Activated T-helper 17 cell treated with anti-CD3 and anti-CD28 coated beads, Interleukin-2, amount 50 U/mL, for 72 hours (primary cell): ENCODE measurements around the gene ZBTB49. TPM values are rescaled to one million over a fixed set of nuclear protein-coding genes. Genes with fewer than 3 reads are reported as not detected.

Source experiments
- ATAC-seq: fragments of 150-1000 bp; cut with Tn5 transposase; replicated peaks from 2 replicates; pipeline ENCODE4 v1.10.0; 2021; ENCODE audit warnings: mild to moderate bottlenecking, moderate library complexity
- H3K27ac Mint-ChIP-seq: one replicate; pipeline ENCODE4 v1.8.0; 2022; ENCODE audit warnings: mixed read lengths
- H3K27me3 Mint-ChIP-seq: one replicate; pipeline ENCODE4 v1.8.0; 2022; ENCODE audit warnings: mixed read lengths
- H3K36me3 Mint-ChIP-seq: one replicate; pipeline ENCODE4 v1.8.0; 2022; ENCODE audit warnings: low read depth, mild to moderate bottlenecking, mixed read lengths
- H3K4me1 Mint-ChIP-seq: one replicate; pipeline ENCODE4 v1.8.0; 2022; ENCODE audit warnings: mixed read lengths
- H3K4me3 Mint-ChIP-seq: one replicate; pipeline ENCODE4 v1.8.0; 2022; ENCODE audit warnings: mild to moderate bottlenecking, mixed read lengths
- H3K9me3 Mint-ChIP-seq: one replicate; pipeline ENCODE4 v1.8.0; 2022; ENCODE audit warnings: mixed read lengths
- total RNA-seq, 2 donors: library from RNA; stranded (reverse); gene quantifications; one replicate each; pipeline ENCODE4 v1.2.3, GENCODE V29; 2022

The ZBTB49 gene
- total RNA-seq, 2 donors from 2014 or later = 3.5 to 7.6 TPM

DNA sequence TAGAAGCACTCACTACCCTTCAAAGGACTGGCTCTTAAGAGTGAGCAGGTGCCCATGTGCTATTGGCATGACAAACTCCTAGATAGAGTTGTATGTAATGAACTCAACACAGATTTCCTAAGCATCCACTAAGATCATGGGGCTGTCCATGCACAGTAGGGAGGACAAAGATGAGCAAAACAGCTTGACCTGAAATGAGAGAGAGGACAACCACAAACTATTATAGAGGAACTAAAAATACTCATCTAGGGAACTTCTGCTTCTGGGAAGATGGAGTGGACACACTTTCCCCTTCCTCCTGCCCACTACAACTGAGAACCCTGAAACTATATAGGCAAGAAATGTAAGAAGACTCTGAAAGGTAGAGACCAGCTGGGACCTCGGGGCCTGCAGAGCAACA is 21.3 kb upstream of the ZBTB49 start:
- H3K9me3 Mint-ChIP-seq = no peaks in the 10 kb centered on the region
- peaks cover 10% of the 10 kb centered on the region for H3K4me1 Mint-ChIP-seq
- peaks cover 69% of the 10 kb centered on the region for H3K36me3 Mint-ChIP-seq
- peak overlapping the region; percentile 49 for H3K4me3 Mint-ChIP-seq
- no peaks in the 10 kb centered on the region for H3K27me3 Mint-ChIP-seq
- ATAC-seq = no peak
- H3K27ac Mint-ChIP-seq = peak overlapping the region; percentile 84

DNA sequence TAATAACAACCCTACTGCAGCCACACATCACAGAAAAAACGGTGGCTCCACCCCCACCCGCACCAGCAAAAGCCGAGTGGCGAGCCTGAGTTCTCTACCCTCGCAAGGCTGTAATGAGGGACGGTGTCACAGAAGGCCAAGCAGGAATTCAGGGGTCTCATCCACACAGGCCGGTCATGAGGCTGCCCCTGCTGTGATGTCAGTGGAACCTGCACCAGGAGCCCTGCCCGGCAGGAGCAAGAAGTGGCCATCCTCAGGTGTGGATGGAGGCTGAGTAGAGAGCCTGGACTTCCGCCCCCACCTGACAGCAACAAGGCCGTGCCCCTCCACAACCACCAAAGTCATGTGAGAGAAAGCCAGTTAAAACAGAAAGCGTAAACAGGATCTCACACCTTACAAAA is 20.7 kb upstream of the ZBTB49 start:
- peak overlapping the region; percentile 49 for H3K4me3 Mint-ChIP-seq
- peaks cover 75% of the 10 kb centered on the region for H3K36me3 Mint-ChIP-seq
- H3K27ac Mint-ChIP-seq = peak overlapping the region; percentile 84
- ATAC-seq = peak; percentile 39
- H3K4me1 Mint-ChIP-seq = peaks cover 12% of the 10 kb centered on the region
- H3K27me3 Mint-ChIP-seq = no peaks in the 10 kb centered on the region
- no peaks in the 10 kb centered on the region for H3K9me3 Mint-ChIP-seq

DNA sequence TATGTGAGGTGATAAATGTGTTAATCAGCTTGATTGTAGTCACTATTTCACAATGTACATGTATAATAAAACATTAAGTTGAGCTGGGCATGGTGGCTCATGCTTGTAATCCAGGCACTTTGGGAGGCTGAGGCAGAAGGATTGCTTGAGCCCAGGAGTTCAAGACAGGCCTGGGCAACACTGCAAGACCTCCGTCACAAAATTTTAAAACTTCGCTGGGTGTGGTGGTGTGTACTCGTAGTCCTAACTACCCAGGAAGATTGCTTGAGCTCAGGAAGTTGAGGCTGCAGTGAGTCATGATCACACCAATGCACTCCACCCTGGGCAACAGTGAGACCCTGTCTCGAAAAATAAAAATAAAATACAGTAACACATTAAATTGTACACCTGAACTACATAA is 20.2 kb upstream of the ZBTB49 start:
- Mint-ChIP-seq H3K4me1 (peaks cover 16% of the 10 kb centered on the region), H3K36me3 (peaks cover 80% of the 10 kb centered on the region), H3K27me3 (no peaks in the 10 kb centered on the region), H3K9me3 (no peaks in the 10 kb centered on the region), H3K27ac (peak overlapping the region; percentile 84), H3K4me3 (peak overlapping the region; percentile 49)
- peak; percentile 80 for ATAC-seq

DNA sequence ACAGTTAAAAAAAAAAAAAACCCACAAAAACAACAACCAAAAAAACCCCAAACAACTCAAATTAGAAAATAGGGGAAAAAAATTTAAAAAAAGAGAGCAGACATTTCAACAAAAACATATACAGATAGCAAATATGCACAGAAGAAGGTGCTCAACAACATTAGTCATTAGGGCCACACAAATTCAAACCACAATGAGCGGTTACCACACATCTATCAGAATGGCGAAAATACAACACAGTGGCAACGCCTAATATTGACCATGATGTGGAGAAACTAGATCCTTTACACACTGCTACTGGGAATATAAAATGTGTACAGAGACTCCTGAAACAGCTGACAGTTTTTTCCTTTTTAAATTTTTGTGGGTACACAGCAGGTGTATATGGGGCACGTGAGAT is 19.5 kb upstream of the ZBTB49 start:
- H3K4me1 Mint-ChIP-seq = peaks cover 16% of the 10 kb centered on the region
- no peaks in the 10 kb centered on the region for H3K27me3 Mint-ChIP-seq
- ATAC-seq = peak; percentile 50
- no peak overlapping the region for H3K4me3 Mint-ChIP-seq
- H3K36me3 Mint-ChIP-seq = peaks cover 87% of the 10 kb centered on the region
- no peaks in the 10 kb centered on the region for H3K9me3 Mint-ChIP-seq
- H3K27ac Mint-ChIP-seq = peak overlapping the region; percentile 83

DNA sequence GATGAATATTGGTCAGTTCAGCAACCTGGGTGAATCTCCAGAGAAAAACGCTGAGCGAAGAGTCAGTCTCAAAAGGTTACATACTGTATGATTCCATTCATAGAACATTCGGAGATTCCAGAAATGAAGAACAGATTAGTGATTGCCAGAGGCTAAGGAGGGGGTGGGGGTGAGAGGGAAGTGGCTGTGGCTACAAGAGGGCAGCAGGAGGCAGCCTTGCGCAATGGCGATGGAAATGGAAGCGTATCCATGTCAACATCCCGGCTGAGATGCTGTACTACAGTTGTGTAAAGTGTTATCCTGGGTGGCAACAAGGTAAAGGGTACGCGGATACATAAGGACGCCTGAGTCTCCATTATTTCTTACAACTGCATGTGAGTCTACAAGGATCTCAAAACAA is 18.1 kb upstream of the ZBTB49 start:
- H3K4me3 Mint-ChIP-seq = no peak overlapping the region
- peaks cover 98% of the 10 kb centered on the region for H3K36me3 Mint-ChIP-seq
- H3K27me3 Mint-ChIP-seq = no peaks in the 10 kb centered on the region
- no peak for ATAC-seq
- H3K27ac Mint-ChIP-seq = peak overlapping the region; percentile 13
- peaks cover 16% of the 10 kb centered on the region for H3K4me1 Mint-ChIP-seq
- H3K9me3 Mint-ChIP-seq = no peaks in the 10 kb centered on the region

DNA sequence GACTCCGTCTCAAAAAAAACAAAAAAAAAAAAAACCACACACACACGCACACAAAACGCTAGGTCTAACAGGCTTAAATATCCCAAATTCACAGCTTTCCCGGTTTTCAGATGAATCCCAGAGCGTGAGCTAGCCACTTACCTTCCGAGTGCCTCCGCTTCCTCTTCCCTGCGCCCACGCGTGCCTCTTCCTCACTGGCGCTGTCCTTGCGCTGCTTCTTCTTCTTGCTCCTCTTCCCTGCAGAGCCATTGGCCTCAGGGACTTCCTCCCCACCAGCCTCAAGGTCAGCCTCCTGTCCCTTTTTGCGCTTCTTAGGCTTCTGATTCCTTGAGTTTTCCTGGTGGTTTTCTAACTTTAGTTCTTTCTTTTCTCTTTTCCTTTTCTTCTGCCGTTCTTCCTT is 15.8 kb upstream of the ZBTB49 start:
- Mint-ChIP-seq H3K4me1 (peaks cover 10% of the 10 kb centered on the region), H3K9me3 (no peaks in the 10 kb centered on the region), H3K4me3 (no peak overlapping the region), H3K27ac (no peak overlapping the region), H3K36me3 (peaks cover 100% of the 10 kb centered on the region), H3K27me3 (no peaks in the 10 kb centered on the region)
- no peak for ATAC-seq

DNA sequence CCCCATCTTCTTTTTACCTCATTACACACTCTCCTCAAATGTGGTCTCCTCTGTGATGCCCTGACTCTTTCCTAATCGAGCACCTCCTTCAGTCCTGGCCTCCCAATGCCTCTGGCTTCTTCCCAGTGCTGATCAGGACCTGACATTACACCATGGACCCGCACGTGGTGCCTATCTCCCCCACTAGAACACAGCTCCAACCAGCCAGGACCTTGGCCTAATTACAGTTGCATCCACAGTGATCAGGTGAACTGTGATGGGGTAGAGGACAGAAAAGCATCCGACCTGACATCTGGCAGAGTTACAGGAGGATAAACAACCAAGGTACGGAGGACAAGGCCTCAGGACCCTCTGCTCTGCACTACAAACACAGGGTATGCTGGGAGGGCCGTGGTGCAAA is 12.5 kb upstream of the ZBTB49 start:
- no peak overlapping the region for H3K4me3 Mint-ChIP-seq
- peaks cover 100% of the 10 kb centered on the region for H3K36me3 Mint-ChIP-seq
- H3K9me3 Mint-ChIP-seq = no peaks in the 10 kb centered on the region
- no peak for ATAC-seq
- peak overlapping the region; percentile 31 for H3K27ac Mint-ChIP-seq
- H3K4me1 Mint-ChIP-seq = peaks cover 6% of the 10 kb centered on the region
- H3K27me3 Mint-ChIP-seq = no peaks in the 10 kb centered on the region

DNA sequence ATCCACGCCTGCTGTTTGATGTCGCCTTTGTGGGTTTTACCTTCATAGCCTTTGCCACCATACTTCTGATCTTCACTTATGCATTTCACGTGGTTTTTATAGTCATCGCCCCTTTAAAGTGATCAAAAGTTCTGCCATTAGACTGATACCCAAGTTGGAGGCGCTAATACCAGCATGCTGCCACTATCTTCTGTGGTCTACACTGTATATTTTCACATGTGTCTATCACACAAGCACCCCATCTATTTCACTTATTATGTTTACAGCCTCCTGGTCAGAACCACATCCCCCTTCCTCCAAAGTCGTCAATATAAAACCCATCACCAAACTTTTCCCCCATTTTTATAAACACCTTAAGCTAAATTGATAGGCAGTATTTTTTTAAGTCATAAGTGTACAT is 8.3 kb upstream of the ZBTB49 start:
- Mint-ChIP-seq H3K9me3 (no peaks in the 10 kb centered on the region), H3K36me3 (peaks cover 99% of the 10 kb centered on the region), H3K27me3 (no peaks in the 10 kb centered on the region), H3K4me1 (no peaks in the 10 kb centered on the region), H3K4me3 (no peak overlapping the region), H3K27ac (peak overlapping the region; percentile 59)
- no peak for ATAC-seq

DNA sequence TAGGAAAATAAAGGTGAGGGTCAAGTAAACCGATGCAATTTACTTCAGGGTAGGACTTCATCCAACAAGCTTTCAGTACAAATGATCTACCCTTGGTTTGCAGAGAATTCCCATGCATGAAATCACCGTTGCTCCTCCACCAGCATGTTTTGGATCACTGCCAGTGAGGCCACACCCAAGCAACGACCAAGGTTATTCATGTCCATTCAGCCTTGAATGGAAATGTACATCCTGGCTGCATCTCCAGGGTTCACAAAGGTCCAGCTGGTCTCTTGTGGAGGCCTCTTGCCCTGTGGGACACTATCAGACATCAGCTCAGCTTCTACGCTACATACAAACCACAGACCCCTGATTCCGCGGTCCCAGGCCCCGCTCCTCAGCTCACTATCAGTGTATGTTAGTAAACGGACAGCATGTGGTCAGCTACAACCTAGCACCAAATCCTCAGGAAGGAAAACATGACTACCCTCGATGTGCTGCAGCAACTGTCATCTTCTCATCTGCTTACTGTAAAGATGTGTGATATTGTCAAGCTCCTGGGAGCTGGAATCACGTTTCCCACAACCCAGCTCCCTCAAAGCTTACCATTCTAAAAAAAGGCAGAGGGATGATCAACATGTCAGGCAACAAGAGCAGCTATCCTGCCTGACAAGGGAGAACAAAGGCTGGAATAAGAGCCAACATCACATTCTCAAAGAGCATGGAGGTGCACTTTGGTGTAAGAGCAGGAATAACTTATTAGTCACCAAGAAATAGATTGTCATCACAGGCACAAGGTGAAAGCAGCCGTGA is 5.0 kb upstream of the ZBTB49 start:
- H3K27me3 Mint-ChIP-seq = no peaks in the 10 kb centered on the region
- H3K27ac Mint-ChIP-seq = peak overlapping the region; percentile 44
- no peak for ATAC-seq
- no peak overlapping the region for H3K4me3 Mint-ChIP-seq
- peaks cover 76% of the 10 kb centered on the region for H3K36me3 Mint-ChIP-seq
- H3K9me3 Mint-ChIP-seq = no peaks in the 10 kb centered on the region
- peaks cover 14% of the 10 kb centered on the region for H3K4me1 Mint-ChIP-seq

DNA sequence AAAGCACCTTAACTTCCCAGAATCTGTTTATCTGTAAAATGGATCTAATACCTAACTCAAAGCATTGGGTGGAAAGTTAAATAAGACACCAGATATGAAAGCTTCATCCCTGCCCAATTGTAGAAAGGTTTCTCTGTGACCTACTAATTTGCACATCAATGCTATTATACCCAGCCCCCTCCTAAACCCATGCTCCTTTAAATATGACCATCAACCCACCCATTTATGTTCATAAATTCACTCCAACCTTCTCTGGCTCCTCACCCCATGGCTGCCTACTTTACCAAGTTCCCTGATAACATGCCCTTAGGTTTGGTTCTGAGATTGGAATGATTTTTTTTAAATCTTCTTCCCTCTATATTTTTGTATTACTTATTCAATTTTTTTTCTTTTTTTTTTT is 2.0 kb upstream of the ZBTB49 start:
- peak overlapping the region; percentile 24 for H3K27ac Mint-ChIP-seq
- H3K9me3 Mint-ChIP-seq = no peaks in the 10 kb centered on the region
- H3K36me3 Mint-ChIP-seq = peaks cover 51% of the 10 kb centered on the region
- H3K27me3 Mint-ChIP-seq = no peaks in the 10 kb centered on the region
- peaks cover 29% of the 10 kb centered on the region for H3K4me1 Mint-ChIP-seq
- peak overlapping the region; percentile 92 for H3K4me3 Mint-ChIP-seq
- no peak for ATAC-seq

DNA sequence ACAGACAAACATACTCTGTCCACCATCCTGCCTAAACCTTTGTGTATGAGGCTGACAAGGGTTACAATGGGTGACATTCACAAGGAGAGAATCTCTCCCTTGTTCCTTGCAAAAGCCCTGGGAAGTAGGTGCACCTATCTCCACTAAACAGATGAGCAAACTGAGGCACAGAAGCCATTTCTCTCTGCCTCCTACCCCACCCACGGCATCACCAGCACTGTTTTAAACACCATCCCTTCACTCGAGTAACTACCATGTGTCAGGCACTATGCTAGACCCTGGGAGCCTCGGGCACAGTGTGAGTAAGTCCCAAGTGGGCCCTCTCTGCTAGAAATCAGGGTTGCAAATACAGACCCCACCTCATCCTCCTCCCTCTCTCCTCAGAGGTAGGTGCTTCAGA is 996 bp upstream of the ZBTB49 start:
- Mint-ChIP-seq H3K4me3 (peak overlapping the region; percentile 92), H3K9me3 (no peaks in the 10 kb centered on the region)
- no peak for ATAC-seq

DNA sequence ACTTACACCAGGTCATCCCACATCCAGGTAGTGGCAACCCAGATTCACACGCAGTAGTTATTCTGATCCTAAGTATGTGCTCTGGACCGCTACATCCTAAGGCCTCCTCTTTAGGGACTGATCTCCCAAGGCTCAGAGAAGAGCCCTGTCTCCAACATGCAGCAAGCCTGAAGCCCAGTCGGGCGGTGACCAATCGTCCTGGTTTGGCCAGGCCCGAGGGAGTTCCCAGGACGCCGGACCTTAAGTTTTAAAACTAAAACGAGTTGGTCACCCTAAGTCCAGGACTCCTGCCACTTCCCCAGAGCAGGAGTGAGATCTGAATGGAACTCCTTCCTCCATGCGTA is 482 bp upstream of the ZBTB49 start:
- H3K9me3 Mint-ChIP-seq = no peaks in the 10 kb centered on the region
- peak overlapping the region; percentile 86 for H3K27ac Mint-ChIP-seq

More for the DNA sequence above, 996 bp upstream of the ZBTB49 start:
- H3K36me3 Mint-ChIP-seq = peaks cover 42% of the 10 kb centered on the region
- H3K27me3 Mint-ChIP-seq = no peaks in the 10 kb centered on the region
- peak overlapping the region; percentile 86 for H3K27ac Mint-ChIP-seq
- H3K4me1 Mint-ChIP-seq = peaks cover 29% of the 10 kb centered on the region

DNA sequence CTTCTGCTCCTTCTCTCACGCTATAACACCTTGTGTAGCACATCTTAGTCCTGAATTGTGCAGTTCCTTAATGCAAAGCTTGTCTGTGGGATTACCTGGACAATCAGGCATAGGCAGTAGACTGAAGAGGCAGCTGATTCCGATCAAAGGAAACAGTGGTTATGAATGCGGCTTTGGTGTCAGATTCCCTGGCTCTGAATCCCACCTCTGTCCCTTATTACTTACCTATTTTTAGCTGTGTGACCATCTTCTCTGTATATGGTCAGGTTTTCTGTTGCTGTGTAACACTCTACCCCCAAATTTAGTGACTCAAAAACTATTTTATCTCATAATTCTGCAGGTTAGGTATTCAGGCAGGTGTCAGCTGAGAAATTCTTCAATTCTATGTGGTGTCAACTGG is 3.2 kb downstream of the ZBTB49 start:
- H3K27ac Mint-ChIP-seq = no peak overlapping the region
- no peak for ATAC-seq
- H3K27me3 Mint-ChIP-seq = no peaks in the 10 kb centered on the region
- no peaks in the 10 kb centered on the region for H3K9me3 Mint-ChIP-seq
- H3K4me1 Mint-ChIP-seq = peaks cover 37% of the 10 kb centered on the region
- peaks cover 7% of the 10 kb centered on the region for H3K36me3 Mint-ChIP-seq
- H3K4me3 Mint-ChIP-seq = no peak overlapping the region

More for the DNA sequence above, 482 bp upstream of the ZBTB49 start:
- peak; percentile 25 for ATAC-seq
- Mint-ChIP-seq H3K4me3 (peak overlapping the region; percentile 92), H3K4me1 (peaks cover 29% of the 10 kb centered on the region), H3K27me3 (no peaks in the 10 kb centered on the region), H3K36me3 (peaks cover 37% of the 10 kb centered on the region)

DNA sequence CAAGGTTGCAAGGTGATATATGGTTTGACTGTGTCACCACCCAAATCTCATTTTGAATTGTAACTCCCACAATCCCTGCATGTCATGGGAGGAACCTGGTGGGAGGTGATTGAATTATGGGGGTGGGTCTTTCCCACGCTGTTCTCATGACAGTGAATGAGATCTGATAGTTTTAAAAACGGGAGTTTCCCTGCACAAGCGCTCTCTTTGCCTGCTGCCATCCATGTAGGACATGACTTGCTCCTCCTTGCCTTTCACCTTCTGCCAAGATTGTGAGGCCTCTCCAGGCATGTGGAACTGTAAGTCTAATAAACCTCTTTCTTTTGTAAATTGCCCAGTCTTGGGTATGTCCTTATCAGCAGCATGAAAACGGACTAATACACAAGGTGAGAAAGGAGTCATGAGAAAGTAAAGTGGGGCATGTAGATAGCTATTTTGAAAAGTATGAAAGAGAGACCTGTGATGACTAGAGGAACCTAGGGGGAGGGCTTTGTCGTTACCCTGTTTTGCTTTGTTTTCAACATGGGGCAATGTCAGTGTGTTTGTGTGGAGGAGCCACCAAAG is 6.3 kb downstream of the ZBTB49 start:
- peaks cover 24% of the 10 kb centered on the region for H3K36me3 Mint-ChIP-seq
- H3K27me3 Mint-ChIP-seq = no peaks in the 10 kb centered on the region
- H3K4me3 Mint-ChIP-seq = no peak overlapping the region
- no peaks in the 10 kb centered on the region for H3K9me3 Mint-ChIP-seq
- peaks cover 24% of the 10 kb centered on the region for H3K4me1 Mint-ChIP-seq
- no peak for ATAC-seq
- H3K27ac Mint-ChIP-seq = peak overlapping the region; percentile 29

DNA sequence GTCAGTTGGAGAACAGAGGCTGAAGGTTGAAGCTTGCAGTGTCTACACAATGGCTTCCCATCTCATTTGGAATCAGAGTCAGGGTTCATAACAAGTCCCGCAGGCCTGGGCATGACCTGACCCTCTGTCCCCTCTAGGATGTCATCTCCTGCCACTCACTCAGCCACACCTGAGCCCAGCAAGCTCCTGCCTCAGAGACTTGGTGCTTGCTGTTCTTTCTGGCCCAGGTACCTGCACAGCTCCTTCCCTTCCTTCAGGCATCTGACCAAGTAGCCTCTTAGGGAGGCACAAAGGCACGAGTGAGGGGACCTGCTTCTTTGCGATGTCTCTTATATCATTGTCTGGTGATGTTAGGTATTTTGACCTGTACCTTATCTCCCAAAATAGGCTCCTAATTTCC is 9.0 kb downstream of the ZBTB49 start:
- Mint-ChIP-seq H3K27me3 (no peaks in the 10 kb centered on the region), H3K4me1 (peaks cover 17% of the 10 kb centered on the region), H3K9me3 (no peaks in the 10 kb centered on the region), H3K36me3 (peaks cover 41% of the 10 kb centered on the region), H3K4me3 (no peak overlapping the region), H3K27ac (peak overlapping the region; percentile 31)
- ATAC-seq = no peak
